SU-DHL-6 (cell line): Measurements from ENCODE around the gene PARVB.

Experiments used
- H2AFZ ChIP-seq: fragments of 200-600 bp; sonication (generic); 2 replicates; pipeline ENCODE4 v1.6.1; 2014; ENCODE audit warnings: low read depth, mild to moderate bottlenecking, moderate library complexity, mixed read lengths, antibody characterized with exemption, low read length; ENCODE audit not compliant: severe bottlenecking
- H3F3A ChIP-seq: fragments of 200-600 bp; shearing (Covaris generic); 2 replicates; pipeline ENCODE4 v1.6.0; 2016; ENCODE audit warnings: antibody characterized with exemption, mild to moderate bottlenecking; ENCODE audit not compliant: insufficient read depth
- H3K27ac ChIP-seq: fragments of 200-600 bp; sonication (generic); 2 replicates; pipeline ENCODE4 v1.5.1; 2016; ENCODE audit warnings: low read depth, mild to moderate bottlenecking, low read length, moderate library complexity, mixed read lengths
- H3K27me3 ChIP-seq: fragments of 200-600 bp; sonication (generic), shearing (Covaris generic); 2 replicates; pipeline ENCODE4 v1.6.0; 2014; ENCODE audit warnings: mild to moderate bottlenecking, low read length
- H3K36me3 ChIP-seq: fragments of 200-600 bp; sonication (generic); 2 replicates; pipeline ENCODE4 v1.6.1; 2014; ENCODE audit warnings: mild to moderate bottlenecking, low read length, mixed read lengths
- H3K4me2 ChIP-seq: fragments of 300-600, 200-600 bp; shearing (Covaris generic), sonication (generic); 2 replicates; pipeline ENCODE4 v1.6.0; 2014; ENCODE audit warnings: low read length, low read depth, mild to moderate bottlenecking; ENCODE audit not compliant: poor library complexity, severe bottlenecking
- H3K4me3 ChIP-seq: fragments of 200-600 bp; sonication (generic); 2 replicates; pipeline ENCODE4 v1.5.1; 2014; ENCODE audit warnings: antibody characterized with exemption, low read length, mild to moderate bottlenecking, mixed read lengths; ENCODE audit not compliant: insufficient read depth, poor library complexity, severe bottlenecking
- H3K79me2 ChIP-seq: fragments of 200-600 bp; sonication (generic); 2 replicates; pipeline ENCODE4 v1.6.1; 2014; ENCODE audit warnings: mild to moderate bottlenecking, low read length, moderate library complexity; ENCODE audit not compliant: insufficient read depth
- H3K9ac ChIP-seq: fragments of 200-600 bp; sonication (generic); 2 replicates; pipeline ENCODE4 v1.7.0; 2014; ENCODE audit warnings: mild to moderate bottlenecking, low read length
- H3K9me2 ChIP-seq: fragments of 200-600 bp; sonication (generic); replicated peaks from 2 replicates; pipeline ENCODE4 v1.6.1; 2014; ENCODE audit warnings: low read length; ENCODE audit not compliant: insufficient read depth
- H3K9me3 ChIP-seq: fragments of 200-600 bp; sonication (generic); 2 replicates; pipeline ENCODE4 v1.6.1; 2014; ENCODE audit warnings: low read length, mixed read lengths; ENCODE audit not compliant: insufficient read depth
- H4K20me1 ChIP-seq: fragments of 200-600 bp; sonication (generic); 2 replicates; pipeline ENCODE4 v1.6.1; 2014; ENCODE audit warnings: low read depth, mild to moderate bottlenecking, antibody characterized with exemption, low read length, moderate library complexity, mixed read lengths
- EZH2phosphoT487 ChIP-seq: fragments of 200-600 bp; sonication (generic), shearing (Covaris generic); conservative IDR thresholded peaks from 2 replicates; pipeline ENCODE4 v1.6.1; 2018; ENCODE audit warnings: mild to moderate bottlenecking, antibody characterized with exemption, low read length, moderate library complexity, mixed read lengths
- TF ChIP-seq, protein P1 (sequence below): fragments of 200-600 bp; sonication (generic); IDR thresholded peaks from one replicate; pipeline ENCODE4 v1.5.1; 2017; ENCODE audit warnings: antibody characterized with exemption, mild to moderate bottlenecking, low read length, moderate library complexity; ENCODE audit not compliant: insufficient read depth, poor library complexity, severe bottlenecking

PARVB gene

DNA sequence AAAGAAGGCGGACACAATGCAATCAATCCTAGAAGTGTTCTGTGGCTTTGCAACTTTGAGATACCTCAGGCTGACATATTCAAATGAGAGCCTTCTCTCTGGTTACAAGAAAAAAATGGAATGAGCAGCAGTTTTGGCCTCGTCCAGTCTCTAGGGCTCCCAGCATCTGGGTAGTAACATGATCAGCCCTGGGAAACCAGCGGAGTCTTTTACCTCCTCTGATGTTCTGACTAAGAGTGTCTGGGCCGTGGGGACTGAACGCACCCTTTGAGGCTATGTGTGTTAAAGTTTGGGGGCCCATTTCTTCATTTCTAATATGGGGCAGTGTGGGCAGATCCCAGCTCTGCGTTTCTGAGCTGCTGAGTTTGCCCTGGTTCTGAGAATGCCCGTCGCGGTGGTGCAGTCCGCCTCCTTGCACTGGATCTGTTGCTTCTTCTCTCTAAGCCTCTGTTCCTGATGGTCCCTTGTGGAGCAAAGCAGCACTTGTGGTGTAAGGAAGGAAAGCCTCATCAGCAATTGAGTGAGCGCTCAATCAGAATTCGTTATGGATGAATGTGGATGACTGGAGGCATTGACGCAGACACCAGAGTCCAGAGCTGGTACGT, 8.1 kb downstream of the PARVB start:
- no peak overlapping the region for H2AFZ ChIP-seq
- H3K79me2 ChIP-seq, result no peaks in the 10 kb centered on the region
- no peaks in the 10 kb centered on the region for H3K9me2 ChIP-seq
- H3K4me3 ChIP-seq, result no peak overlapping the region
- no peaks in the 10 kb centered on the region for H4K20me1 ChIP-seq
- H3K27me3 ChIP-seq, result no peaks in the 10 kb centered on the region
- H3K27ac ChIP-seq, result no peak overlapping the region
- H3K36me3 ChIP-seq, result no peaks in the 10 kb centered on the region
- H3F3A ChIP-seq, result no peaks in the 10 kb centered on the region
- H3K4me2 ChIP-seq, result no peak overlapping the region
- H3K9me3 ChIP-seq, result no peaks in the 10 kb centered on the region
- TF ChIP-seq, protein P1, sequence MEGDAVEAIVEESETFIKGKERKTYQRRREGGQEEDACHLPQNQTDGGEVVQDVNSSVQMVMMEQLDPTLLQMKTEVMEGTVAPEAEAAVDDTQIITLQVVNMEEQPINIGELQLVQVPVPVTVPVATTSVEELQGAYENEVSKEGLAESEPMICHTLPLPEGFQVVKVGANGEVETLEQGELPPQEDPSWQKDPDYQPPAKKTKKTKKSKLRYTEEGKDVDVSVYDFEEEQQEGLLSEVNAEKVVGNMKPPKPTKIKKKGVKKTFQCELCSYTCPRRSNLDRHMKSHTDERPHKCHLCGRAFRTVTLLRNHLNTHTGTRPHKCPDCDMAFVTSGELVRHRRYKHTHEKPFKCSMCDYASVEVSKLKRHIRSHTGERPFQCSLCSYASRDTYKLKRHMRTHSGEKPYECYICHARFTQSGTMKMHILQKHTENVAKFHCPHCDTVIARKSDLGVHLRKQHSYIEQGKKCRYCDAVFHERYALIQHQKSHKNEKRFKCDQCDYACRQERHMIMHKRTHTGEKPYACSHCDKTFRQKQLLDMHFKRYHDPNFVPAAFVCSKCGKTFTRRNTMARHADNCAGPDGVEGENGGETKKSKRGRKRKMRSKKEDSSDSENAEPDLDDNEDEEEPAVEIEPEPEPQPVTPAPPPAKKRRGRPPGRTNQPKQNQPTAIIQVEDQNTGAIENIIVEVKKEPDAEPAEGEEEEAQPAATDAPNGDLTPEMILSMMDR, result no peak
- TF ChIP-seq EZH2phosphoT487, result no peak
- H3K9ac ChIP-seq, result no peak overlapping the region

GRCh38 chr22:44033287-44033686, 9.2 kb downstream of the PARVB start:
- no peaks in the 10 kb centered on the region for H4K20me1 ChIP-seq
- H3K9me3 ChIP-seq, result no peaks in the 10 kb centered on the region
- no peak overlapping the region for H2AFZ ChIP-seq
- H3F3A ChIP-seq, result no peaks in the 10 kb centered on the region
- no peak overlapping the region for H3K9ac ChIP-seq
- no peaks in the 10 kb centered on the region for H3K79me2 ChIP-seq
- no peak overlapping the region for H3K4me3 ChIP-seq
- no peaks in the 10 kb centered on the region for H3K27me3 ChIP-seq
- H3K9me2 ChIP-seq, result no peaks in the 10 kb centered on the region
- no peaks in the 10 kb centered on the region for H3K36me3 ChIP-seq
- no peak overlapping the region for H3K4me2 ChIP-seq
- TF ChIP-seq, protein P1, result no peak
- no peak for TF ChIP-seq EZH2phosphoT487
- H3K27ac ChIP-seq, result no peak overlapping the region

GRCh38 chr22:44033694-44034093, 9.6 kb downstream of the PARVB start:
- Histone ChIP-seq H3F3A (no peaks in the 10 kb centered on the region), H3K4me3 (no peak overlapping the region), H3K9ac (no peak overlapping the region), H3K79me2 (no peaks in the 10 kb centered on the region), H3K4me2 (no peak overlapping the region), H3K9me3 (no peaks in the 10 kb centered on the region), H3K9me2 (no peaks in the 10 kb centered on the region), H3K27ac (no peak overlapping the region), H3K36me3 (no peaks in the 10 kb centered on the region), H4K20me1 (no peaks in the 10 kb centered on the region), H3K27me3 (no peaks in the 10 kb centered on the region), H2AFZ (no peak overlapping the region)
- TF ChIP-seq, protein P1, result no peak
- TF ChIP-seq EZH2phosphoT487, result no peak
